Measurements from ENCODE around the gene HPN.
"Not testable (repeated sequence)": the region's sequence is repeated elsewhere in the genome, so short reads cannot be mapped to it uniquely, and the experiment has no call there.

Gene HPN

DNA sequence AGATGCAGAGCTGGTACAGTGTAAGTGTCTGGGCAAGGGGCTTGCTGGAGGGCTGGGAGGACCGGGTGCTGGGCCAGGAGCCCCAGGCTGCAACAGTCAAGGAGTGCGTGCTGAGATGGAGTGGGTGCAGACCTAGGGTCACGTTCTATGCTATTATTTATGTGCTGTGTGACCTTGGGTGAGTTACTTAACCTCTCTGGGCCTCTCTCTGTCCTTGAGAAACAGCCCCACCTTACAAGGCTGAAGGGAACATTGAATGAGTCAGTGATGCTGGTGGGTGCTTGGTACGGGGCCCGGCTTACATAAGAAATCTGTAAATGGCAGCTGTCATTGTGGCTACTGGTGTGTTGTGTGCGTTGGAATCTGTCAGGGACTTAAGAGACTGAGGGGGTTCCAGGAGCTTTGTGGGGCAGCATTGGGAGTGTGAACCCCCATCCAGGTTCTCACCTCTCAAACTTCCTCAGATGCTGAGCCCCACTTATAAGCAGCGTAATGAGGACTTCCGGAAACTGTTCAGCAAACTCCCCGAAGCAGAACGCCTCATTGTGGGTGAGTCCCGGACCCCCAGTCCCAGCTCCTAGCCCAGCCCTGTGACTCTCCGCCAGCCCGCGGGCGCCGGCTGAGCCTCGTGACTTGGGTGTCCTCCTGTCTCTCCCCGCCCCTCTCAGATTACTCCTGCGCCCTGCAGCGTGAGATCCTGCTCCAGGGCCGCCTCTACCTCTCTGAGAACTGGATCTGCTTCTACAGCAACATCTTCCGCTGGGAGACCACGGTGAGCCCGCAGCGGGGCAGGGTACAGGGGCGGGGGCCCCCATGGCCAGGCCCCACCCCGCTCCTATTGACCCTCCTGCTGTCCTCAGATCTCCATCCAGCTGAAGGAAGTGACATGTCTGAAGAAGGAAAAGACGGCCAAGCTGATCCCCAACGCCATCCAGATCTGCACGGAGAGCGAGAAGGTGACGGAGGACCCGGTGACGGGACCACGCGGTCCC is 31.8 kb upstream of the HPN start:
- no peak for DNase-seq

DNA sequence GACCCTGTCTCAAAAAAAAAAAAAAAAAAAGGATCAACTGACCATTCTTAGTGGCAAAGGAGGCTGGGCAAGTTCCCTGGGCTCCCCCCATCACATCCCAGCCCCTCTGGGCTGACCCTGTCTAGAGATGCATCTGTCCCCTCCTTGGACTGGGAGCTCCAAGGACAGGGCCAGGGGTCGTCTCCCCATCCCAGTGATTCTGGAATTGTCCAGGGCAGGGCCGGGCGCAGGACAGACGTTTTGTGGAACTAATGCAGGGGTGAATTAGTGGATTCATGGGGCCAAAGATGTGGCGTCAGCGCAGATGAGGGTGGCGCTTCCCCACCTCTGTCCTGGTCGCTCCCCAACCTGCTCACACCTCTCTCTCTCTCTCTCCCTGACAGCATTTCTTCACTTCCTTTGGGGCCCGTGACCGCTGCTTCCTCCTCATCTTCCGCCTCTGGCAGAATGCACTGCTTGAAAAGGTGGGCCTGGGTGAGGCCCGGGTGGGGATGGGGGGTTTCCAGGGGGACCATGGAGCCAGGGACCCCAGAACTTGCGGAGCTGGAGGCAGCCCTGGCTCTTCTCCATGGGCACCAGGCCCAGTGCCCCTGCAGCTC is 30.3 kb upstream of the HPN start:
- DNase-seq: no peak

DNA sequence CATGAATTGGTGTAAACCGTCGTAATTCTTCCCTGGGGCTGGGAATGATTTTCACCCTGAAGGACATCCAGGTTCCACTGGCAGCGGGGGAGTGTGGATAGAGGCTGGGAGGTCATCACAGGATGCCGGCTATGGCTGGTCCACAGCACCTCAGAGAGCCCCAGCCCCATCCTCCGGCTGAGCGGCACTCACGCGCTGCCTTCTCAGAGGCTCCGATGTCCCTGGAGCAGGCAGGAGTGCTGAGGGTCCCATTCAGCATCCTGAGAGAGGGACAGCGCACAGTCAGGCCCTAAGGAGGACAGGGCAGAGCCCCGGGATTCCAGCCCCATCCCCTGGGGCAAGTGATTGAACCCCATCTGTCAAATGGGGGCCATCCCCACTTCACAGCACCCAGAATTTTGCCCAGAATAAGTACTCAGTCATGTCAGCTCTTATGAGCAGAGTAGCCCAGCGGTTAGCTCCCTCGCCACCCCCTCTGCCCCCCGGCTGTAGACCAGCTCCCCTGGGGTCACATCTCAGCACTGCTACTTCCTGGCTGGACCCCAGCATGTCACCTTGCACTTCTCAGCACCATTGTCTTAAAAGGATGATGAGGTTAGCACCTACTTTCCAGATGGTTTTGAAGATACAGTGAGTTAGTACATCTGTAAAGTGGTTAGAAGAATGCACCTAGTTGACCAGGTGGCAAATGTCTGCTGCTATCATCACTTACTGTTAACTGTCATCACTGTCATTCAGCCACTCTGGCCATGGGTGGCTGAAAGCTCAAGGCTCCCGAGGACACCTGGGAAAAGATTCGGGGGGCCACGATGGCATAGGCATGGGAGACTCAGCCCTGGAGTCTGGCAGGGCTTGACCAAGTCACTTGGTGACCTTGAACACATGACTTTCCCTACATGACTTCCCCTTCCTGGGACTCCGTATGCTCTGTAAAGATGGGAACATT is 29.5 kb upstream of the HPN start:
- DNase-seq: no peak

DNA sequence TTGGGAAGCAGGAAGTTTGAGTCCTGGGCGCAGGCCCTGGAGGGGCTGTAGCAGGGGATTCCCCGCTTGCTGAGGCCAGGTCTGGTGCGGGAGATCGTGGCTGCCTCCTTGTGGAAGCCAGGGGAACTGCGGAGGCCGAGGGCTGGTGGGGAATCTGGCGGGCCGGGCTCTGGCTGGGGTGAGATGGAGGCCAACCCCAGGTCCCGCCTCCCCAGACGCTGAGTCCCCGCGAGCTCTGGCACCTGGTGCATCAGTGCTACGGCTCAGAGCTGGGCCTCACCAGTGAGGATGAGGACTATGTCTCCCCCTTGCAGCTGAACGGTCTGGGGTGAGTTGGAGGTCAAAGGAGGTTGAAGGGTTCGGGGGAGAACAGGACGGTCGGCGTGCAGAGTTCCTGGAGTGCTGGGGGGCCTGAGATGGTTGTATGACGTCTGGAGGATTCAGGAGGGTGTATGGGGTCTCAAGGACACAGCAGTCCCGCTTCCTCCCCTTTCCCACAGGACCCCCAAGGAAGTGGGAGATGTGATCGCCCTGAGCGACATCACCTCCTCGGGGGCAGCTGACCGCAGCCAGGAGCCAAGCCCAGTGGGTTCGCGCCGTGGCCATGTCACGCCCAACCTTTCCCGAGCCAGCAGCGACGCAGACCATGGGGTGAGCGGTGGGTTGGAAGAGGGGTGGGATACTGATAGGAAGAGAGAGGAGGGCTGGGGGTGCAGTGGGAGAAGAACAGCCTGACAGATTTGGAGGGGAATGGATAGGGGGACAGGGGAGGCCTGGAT is 28.3 kb upstream of the HPN start:
- DNase-seq: peak; percentile 84 to 88

DNA sequence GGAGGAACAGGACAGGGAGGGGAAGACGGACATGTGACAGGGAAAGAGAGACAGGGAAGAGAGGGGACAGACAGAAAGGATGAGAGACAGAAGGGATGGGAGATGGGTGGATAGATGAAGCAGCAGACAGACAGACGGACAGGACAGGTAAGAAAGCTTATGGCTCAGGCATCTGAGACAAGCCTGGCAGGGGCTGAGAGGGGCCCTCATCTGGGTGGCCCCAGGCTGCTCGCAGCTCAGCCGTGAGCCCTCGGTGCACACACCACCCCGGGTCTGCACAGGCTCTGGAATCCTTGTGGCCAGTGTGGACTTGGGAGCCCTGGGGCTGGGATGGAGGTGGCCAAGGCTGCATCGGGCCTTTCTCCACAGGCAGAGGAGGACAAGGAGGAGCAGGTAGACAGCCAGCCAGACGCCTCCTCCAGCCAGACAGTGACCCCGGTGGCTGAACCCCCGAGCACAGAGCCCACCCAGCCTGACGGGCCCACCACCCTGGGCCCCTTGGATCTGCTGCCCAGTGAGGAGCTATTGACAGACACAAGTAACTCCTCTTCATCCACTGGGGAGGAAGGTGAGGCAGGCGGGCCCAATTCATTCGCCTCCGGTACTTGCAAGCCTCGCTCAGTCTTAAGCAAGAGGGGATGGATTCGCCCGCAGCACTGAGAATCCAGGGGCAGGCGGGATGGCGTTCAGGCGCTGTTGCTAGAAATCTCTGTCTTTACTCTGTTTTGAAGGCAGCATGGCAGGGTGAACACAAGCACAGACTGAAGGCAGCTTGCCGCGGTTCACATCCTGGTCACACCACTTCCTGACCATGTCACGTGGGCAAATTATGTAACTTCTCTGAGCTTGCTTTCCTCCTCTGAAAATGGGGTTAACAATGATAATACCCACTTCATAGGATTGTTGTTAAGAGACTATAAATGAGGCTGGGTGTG is 27.4 kb upstream of the HPN start:
- peak in 1 of 2 donors; percentile 50 for DNase-seq

DNA sequence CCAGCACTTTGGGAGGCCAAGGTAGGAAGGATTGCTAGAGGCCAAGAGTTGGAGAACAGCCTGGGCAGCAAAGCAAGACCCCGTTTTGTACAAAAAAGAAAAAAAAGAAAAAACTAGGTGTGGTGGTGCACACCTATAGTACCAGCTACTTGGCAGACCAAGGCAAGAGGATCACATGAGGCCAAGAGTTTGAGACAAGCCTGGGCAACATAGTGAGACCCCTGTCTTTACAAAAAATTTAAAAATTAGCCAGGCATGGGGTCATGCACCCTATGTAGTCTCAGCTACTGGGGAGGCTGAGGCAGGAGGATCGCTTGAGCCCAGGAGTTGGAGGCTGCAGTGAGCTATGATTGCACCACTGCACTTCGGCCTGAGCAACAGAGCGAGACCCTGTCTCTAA is 26.7 kb upstream of the HPN start:
- DNase-seq: not testable (repeated sequence)

DNA sequence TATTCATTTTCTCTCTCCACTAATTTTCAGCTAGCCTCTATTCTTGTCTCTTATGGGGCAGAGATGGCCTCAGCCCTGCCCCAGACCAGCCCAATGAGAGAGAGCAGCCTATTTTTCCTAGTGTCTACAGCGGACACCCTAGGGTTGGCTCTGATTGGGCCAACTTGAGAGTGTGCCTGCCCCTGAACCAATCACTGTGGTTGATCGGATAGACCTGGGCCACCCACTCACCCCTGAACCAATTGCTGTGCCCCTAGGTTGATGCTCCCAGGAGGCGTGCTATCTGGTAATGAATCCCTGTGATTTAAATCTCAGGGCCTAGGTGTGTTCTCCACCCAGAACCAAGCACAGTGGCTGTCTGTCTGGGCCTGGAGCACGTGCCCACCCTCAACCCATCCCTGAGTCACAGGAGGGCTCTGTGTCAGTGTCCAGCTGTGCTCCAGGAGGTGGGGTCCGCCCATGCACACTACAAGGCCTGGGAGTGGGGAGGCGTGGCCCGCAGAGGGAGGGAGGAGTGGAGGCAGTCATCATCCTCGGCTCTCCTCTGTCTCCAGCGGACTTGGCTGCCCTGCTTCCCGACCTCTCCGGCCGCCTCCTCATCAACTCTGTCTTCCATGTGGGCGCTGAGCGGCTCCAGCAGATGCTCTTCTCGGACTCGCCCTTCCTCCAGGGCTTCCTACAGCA is 26.1 kb upstream of the HPN start:
- DNase-seq: no peak

DNA sequence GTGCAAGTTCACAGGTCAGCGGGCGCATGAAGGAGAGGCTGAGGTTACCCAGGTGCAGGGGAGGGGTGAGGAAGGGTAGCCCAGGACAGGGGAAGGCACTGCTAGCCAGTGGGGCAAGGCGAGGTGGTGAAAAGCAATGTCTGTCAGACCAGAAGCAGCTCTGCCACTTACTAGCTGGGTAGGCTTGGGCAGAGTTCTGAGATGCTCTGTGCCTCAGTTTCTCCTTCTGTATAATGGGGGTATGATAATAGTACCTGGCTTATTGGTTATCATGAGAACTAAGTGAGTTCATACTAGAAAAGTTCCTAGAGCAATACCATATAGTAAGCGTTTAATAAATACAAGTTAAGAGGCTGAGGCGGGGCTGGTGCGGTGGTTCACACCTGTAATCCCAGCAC is 25.6 kb upstream of the HPN start:
- no peak for DNase-seq

DNA sequence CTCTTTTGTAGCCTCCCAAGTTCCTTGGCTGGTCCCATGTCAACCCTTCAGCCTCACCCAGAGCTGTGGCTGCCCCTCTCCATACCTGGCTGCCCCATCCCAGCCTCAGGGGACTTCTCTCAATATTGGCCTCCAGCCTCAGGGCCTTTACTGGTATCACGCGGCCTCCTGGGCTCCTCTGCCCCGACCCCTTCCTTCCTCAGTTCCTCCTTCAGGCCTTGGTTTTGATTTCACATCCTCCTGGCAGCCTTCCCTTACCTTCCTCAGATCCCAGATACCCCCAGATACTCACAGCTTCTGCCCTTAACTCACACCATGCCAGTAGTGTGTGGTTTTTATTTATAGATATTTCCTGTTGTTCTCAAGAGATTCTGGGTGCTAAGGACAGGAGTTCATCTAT is 24.0 kb upstream of the HPN start:
- DNase-seq: no peak

DNA sequence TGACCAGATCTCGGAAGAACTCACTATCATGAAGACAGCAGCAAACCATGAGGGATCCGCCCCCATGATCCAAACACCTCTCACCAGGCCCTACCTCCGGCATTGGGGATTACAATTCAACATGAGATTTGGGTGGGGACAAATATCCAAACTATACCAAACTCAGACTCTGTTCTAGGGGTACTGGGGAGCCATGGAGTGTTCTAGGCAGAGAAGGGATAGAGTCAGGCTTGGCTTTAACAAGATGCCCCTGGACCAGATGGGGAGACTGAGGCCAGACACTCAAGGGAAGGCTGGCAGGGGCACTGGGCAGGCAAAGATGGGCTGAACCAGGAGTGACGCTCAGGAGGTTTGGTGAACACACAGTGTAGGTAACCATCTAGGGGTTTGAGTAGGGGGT is 23.1 kb upstream of the HPN start:
- no peak for DNase-seq

DNA sequence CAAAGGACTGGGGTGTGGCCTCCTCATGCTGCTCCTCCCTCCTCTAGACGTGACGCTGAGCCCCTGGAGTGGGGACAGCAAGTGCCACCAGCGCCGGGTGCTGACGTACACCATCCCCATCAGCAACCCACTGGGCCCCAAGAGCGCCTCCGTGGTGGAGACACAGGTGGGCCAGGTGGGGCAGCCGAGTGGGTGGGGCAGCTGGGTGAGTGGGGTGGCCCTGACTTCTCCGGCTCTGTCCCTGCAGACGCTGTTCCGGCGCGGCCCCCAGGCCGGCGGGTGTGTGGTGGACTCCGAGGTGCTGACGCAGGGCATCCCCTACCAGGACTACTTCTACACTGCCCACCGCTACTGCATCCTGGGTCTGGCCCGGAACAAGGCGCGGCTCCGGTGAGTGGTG is 22.4 kb upstream of the HPN start:
- no peak for DNase-seq

DNA sequence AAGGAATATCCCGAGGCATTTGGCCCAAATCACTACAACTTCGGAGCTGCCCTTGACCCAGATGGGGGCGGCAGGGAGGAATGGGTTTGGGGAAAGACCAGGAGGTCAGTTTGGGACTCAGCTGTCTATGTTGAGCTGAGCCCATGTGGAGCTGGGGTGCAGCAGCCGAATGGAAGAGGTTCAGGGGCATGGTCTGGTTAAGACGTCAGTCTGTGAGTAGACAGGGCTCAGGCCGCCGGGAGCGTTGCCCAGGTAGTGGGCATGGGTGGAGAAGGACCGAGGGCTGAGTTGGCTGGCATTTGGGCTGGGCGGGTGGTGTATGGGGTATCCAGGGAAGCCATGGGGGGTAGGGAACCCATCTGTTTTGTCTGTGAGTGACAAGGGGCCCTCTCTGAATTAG is 20.5 kb upstream of the HPN start:
- no peak for DNase-seq

DNA sequence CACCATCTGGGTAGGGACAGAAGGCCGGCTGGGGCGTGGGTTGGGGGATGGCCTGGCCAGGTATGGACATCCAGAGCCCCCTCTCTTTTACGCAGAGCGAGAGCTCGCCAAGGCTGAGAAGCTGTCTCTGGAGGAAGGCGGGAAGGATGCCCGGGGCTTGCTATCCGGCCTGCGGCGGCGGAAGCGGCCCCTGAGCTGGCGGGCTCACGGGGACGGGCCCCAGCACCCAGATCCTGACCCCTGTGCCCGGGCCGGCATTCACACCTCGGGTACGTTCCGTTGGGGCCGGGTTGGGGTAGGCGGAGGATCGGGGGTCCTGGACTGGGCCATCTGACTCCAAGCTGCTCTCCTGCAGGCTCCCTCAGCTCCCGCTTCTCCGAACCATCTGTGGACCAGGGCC is 19.9 kb upstream of the HPN start:
- no peak for DNase-seq

DNA sequence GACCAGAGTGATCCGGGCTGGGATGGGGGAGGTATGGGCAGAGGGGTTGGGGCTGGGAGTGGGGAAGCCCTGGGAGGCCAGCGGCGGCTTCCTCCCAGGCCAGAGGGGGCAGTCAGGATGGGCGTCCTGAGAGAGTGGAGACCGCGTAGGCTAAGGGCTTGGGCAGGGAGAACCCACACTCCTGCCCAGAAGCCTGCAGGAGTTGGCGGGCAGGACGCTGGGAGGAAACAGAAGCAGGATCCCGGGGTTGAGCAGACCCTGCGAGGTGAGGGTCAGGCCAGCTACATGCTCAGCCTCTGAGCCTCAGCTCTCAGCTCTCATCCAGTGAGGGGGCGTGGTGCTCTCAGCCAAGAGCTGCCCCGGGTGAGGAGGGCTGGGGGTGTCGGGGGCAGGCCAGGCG is 19.1 kb upstream of the HPN start:
- no peak for DNase-seq

DNA sequence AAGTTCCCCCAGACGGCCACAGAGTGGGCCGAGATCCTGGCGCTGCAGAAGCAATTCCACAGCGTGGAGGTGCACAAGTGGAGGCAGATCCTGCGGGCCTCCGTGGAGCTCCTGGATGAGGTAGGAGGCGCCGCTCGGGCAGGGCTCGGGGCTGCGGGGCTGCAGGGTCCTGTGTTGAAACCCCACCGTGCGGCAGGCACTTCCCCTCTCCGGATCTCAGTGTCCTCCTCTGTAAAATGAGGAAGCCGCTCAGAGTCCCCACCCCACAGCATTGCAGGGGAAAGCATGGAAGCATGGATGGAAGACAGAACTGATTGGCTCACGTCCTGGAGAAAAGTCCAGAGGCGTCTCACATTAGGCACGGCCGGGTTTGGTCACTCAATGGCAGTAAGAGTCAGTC is 18.1 kb upstream of the HPN start:
- DNase-seq: no peak

DNA sequence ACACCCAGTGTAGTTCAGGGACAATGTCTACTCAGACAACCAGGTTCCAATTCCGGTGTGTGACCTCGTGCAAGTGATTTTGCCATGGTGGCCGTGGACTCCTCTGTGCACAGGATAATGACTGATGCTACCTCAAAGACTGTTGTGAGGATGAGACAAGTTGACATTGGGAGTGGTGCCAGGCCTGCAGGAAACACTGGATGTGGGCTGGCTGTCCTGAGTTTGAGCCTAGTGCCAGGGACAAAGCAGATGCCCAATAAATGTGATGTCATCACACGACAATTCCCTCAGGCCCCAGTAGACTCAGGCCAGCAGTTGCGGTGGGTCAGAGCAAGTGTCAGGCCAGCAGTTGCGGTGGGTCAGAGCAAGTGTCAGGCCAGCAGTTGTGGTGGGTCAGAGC is 17.4 kb upstream of the HPN start:
- DNase-seq: no peak

DNA sequence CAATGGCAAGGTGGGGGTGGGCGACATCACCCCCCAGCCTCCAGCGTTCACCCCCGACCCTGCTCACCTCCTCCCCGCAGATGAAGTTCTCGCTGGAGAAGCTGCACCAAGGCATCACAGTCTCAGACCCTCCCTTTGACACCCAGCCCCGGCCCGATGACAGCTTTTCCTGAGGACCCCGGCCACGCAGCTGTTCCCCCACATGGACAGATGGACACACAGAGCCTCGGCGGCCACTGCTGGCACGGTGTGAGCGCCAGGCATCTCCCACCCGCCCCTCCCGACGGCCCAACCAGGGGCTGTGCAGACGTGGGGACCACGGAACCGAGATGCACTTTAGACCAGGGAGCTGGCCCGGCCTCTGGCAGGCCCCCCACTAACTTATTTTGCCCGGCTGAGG is 15.6 kb upstream of the HPN start:
- DNase-seq: no peak

DNA sequence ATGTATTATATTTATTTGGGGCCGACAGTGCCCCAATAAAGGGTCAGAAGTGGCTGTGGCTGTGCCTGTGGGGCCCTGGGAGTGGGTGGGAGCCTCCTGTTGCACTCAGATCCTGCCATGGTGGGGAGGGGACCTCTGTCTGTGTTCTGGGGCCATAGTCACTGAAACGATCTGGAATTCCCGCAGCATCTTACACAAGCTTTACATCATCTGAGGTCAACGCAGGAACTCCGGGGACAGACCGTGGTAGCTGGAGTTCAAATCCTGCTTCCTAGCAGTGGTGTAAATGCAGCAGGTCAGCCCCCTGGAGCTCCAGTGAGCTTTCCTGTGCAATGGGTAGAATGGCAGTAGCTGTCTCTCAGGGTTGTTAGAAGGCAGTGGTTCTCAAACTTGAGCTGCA is 15.1 kb upstream of the HPN start:
- no peak for DNase-seq

DNA sequence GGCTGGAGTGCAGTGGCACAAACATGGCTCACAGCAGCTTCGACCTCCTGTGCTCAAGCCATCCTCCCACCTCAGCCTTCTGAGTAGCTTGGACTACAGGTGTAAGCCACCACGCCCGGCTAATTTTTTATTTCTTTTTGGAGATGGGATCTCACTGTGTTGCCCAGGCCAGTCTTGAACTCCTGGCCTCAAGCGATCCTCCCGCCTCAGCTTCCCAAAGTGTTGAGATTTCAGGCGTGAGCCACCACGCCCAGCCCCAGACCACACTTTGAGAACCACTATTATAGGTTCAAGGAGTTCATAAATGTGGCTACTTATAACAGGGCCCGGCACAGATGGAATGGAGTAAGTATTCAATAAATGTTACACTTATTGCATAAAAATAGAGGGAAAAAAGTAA is 14.5 kb upstream of the HPN start:
- DNase-seq: no peak

DNA sequence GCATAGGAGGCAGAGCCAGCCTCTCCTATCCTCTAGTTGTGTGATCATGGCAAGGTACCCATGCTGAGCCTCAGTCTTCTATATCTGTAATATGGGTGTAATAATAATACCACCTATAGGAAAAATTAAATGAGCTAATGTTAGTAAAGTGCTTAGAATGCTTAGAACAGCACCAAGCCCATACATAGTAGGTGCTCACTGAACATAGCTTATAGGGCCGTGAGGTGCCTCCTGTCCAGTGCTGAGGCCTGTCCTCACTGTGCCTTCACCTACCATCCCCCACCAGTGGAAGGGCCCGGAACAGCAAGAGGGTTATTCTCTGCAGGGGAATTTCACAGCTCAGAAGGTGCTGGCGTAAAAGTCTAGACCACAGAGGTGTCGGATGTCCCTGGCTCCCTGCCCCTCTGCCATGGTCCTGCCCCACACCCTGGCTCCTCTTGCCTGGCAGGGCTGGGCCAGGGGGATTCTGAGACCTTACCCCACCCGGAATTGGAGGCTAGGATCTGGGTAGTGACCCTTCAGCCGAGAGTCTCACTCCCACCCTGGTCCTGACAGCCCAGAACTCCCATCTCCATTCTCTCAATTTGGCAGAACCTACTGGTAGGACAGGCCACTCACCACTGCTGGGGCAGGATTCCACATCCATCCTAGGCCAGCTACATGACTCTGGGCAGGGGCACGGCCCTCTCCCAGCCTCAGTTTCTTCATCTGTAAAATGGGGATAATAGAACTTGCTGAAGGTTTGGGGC is 13.5 kb upstream of the HPN start:
- DNase-seq: no peak

Measured in stimulated activated CD4-positive, alpha-beta T cell treated with anti-CD3 and anti-CD28 coated beads, Interleukin-2, amount 100 ng/mL, for 24 hours (primary cell).